Fibroblast of the aortic adventitia (primary cell): ENCODE data around the gene TNPO1. TPM values are rescaled to one million over a fixed set of nuclear protein-coding genes. Genes with fewer than 3 reads are reported as not detected.

Source experiments
- DNase-seq: peaks from one replicate; pipeline ENCODE4 v3.0.0-alpha.2; 2010; ENCODE audit warnings: low read depth
- H3K4me3 ChIP-seq: 2 replicates; pipeline ENCODE4 v1.5.1; 2011; ENCODE audit warnings: low read depth, mild to moderate bottlenecking, control low read depth, low read length, moderate library complexity
- CTCF ChIP-seq: IDR thresholded peaks from 2 replicates; pipeline ENCODE4 v1.5.1; 2011; ENCODE audit warnings: mild to moderate bottlenecking, low read length, control low read depth, inconsistent platforms; ENCODE audit not compliant: insufficient read depth
- total RNA-seq: library from RNA; depleted of rRNA; stranded (reverse); fragments of >200 nt; gene quantifications from 2 replicates; pipeline ENCODE4 v1.2.3, GENCODE V29; 2012; ENCODE audit warnings: low replicate concordance

TNPO1 gene
- 253 and 1,825 TPM in 2 replicates for total RNA-seq

GRCh38 chr5:72816284-72817075 is at the start of gene TNPO1:
Gene TNPO1 (plus strand): TSS chr5:72816661. CDS start chr5:72816738, 77 bp downstream.
- no peak for TF ChIP-seq CTCF
- DNase-seq, result peak; percentile 92
- peak within 1 kb of the TSS; percentile 76 for H3K4me3 ChIP-seq

GRCh38 chr5:72767289-72768010 is 49.0 kb upstream of the TNPO1 start:
- DNase-seq, result no peak
- TF ChIP-seq CTCF, result no peak
- no peak overlapping the region for H3K4me3 ChIP-seq

GRCh38 chr5:72770266-72770665 is 46.2 kb upstream of the TNPO1 start:
- TF ChIP-seq CTCF, result no peak
- no peak overlapping the region for H3K4me3 ChIP-seq
- no peak for DNase-seq

GRCh38 chr5:72776684-72777083 is 39.8 kb upstream of the TNPO1 start:
- no peak for DNase-seq
- TF ChIP-seq CTCF, result no peak
- no peak overlapping the region for H3K4me3 ChIP-seq

GRCh38 chr5:72779520-72779919 is 36.9 kb upstream of the TNPO1 start:
- no peak for DNase-seq
- H3K4me3 ChIP-seq, result no peak overlapping the region
- TF ChIP-seq CTCF, result no peak

GRCh38 chr5:72783354-72783753 is 33.1 kb upstream of the TNPO1 start:
- no peak overlapping the region for H3K4me3 ChIP-seq
- DNase-seq, result no peak
- TF ChIP-seq CTCF, result no peak
